AG04450 (cell line): Measurements from ENCODE around the gene LILRA5. TPM values are rescaled to one million over a fixed set of nuclear protein-coding genes. Genes with fewer than 3 reads are reported as not detected.
"Not testable (repeated sequence)": the region's sequence is repeated elsewhere in the genome, so short reads cannot be mapped to it uniquely, and the experiment has no call there.

Source experiments
- CTCF ChIA-PET: fragments of 300-600, 350-600 bp; formaldehyde crosslinking; extraction: SDS; loops from one replicate; lab custom pipeline; 2022; ENCODE audit warnings: antibody characterized with exemption, inconsistent platforms; lab: Charles Lee
- POLR2A ChIA-PET: fragments of 350-600 bp; formaldehyde crosslinking; extraction: SDS; loops from one replicate; lab custom pipeline; 2021; ENCODE audit warnings: antibody characterized with exemption, inconsistent platforms; lab: Yijun Ruan, JAX
- DNase-seq: peaks from one replicate; pipeline ENCODE4 v3.0.0-alpha.2; 2011; ENCODE audit warnings: low read depth, low spot score
- H3K27ac ChIP-seq: one replicate; pipeline ENCODE4 v1.5.1; 2012; ENCODE audit warnings: low read depth, low read length, control low read depth
- H3K27me3 ChIP-seq: one replicate; pipeline ENCODE4 v1.6.0; 2012; ENCODE audit warnings: low read length; ENCODE audit not compliant: control insufficient read depth, insufficient read depth
- H3K4me3 ChIP-seq: 2 replicates; pipeline ENCODE4 v1.5.1; 2011; ENCODE audit warnings: mild to moderate bottlenecking, low read depth, low read length, control low read depth
- H3K9me3 ChIP-seq: 2 replicates; pipeline ENCODE4 v1.5.1; 2012; ENCODE audit warnings: low read length; ENCODE audit not compliant: control insufficient read depth, insufficient read depth
- polyA plus RNA-seq: library from polyadenylated mRNA; depleted of rRNA; stranded (reverse); fragments of >200 nt; gene quantifications from 2 replicates; pipeline ENCODE4 v1.2.3, GENCODE V29; 2011
- TF ChIP-seq, protein P1 (sequence below): IDR thresholded peaks from 2 replicates; pipeline ENCODE4 v1.5.1; 2011; ENCODE audit warnings: low read depth, low read length, control low read depth, inconsistent platforms

Gene LILRA5
- polyA plus RNA-seq, 1 experiment = not detected

DNA sequence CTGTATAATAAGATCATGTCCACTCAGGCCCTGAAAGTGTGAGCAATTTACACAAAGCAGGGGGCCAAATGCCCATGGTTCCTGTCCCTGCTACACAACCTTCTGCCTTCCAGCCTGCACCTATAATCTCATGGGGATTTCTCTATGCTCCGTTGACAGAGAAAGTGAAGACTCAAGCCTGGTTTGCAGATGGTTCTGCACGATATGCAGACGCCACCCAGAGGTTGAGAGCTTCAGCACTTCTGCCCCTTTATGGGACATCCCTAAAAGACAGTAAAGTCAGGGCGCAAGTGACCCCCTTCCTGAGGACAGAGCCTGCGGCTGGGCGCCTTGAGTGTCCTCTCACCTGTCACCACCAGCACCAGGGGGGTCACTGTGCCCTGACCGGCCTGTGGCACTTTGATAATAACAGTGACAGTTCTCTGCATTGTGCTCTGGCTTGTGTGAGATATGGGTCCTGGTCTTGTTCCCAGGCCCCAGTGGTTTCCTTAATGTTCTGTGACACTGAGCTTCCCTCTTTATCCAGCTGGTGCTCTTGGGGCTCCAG lies 15.1 kb downstream of the LILRA5 start:
- ChIA-PET POLR2A (no interaction called here), CTCF (interaction anchor here (0.6 kb wide), 1 partner anchor 21 kb away, joined by 3 read pairs; no protein-coding TSS in a partner anchor)
- TF ChIP-seq, protein P1, sequence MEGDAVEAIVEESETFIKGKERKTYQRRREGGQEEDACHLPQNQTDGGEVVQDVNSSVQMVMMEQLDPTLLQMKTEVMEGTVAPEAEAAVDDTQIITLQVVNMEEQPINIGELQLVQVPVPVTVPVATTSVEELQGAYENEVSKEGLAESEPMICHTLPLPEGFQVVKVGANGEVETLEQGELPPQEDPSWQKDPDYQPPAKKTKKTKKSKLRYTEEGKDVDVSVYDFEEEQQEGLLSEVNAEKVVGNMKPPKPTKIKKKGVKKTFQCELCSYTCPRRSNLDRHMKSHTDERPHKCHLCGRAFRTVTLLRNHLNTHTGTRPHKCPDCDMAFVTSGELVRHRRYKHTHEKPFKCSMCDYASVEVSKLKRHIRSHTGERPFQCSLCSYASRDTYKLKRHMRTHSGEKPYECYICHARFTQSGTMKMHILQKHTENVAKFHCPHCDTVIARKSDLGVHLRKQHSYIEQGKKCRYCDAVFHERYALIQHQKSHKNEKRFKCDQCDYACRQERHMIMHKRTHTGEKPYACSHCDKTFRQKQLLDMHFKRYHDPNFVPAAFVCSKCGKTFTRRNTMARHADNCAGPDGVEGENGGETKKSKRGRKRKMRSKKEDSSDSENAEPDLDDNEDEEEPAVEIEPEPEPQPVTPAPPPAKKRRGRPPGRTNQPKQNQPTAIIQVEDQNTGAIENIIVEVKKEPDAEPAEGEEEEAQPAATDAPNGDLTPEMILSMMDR = no peak
- no peak overlapping the region for H3K4me3 ChIP-seq
- no peak overlapping the region for H3K27ac ChIP-seq
- no peaks in the 10 kb centered on the region for H3K9me3 ChIP-seq
- no peaks in the 10 kb centered on the region for H3K27me3 ChIP-seq
- no peak for DNase-seq

DNA sequence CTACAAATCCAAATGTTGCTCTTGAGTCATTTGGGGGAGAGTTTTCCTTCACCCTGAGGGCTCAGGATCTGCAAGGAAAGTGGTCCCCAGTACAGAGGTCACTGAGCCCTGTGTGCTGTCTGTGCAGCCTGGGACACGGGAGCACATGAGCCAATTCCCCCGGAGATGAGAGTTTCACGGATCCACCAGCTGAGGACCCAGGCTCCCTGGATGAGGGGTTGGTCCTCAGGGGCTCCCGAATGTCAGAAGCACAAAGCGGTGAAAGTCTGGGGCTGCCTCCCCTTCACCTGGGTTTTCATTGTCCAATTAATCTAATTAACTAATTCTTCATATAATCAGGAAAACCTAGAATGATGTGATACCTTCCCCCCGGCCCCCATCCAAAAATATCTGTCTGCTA lies 18.4 kb downstream of the LILRA5 start:
- no peak for DNase-seq
- no peaks in the 10 kb centered on the region for H3K9me3 ChIP-seq
- H3K27ac ChIP-seq = no peak overlapping the region
- TF ChIP-seq, protein P1 = no peak
- ChIA-PET CTCF (no interaction called here), POLR2A (no interaction called here)
- no peaks in the 10 kb centered on the region for H3K27me3 ChIP-seq
- no peak overlapping the region for H3K4me3 ChIP-seq

DNA sequence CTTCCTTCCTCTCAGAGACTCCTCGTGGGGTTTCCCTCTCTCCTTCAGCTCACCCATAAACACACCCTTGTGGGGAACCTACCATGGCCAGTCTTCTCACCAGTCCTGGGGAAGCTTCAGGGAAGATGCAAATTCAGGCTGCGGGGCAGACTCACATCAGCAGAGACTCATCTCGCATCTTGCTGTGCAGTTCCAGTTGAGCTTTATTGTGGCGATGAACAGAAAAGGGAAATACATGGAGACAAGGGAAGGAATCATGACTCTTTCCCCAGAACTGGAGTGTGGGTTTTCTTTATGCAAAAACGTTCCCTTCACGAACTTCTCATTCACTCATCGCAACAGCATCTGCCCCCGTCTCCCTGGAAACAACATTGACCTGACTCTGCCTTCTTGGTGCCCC lies 23.8 kb downstream of the LILRA5 start:
- POLR2A ChIA-PET, H3K27me3 ChIP-seq, H3K4me3 ChIP-seq, CTCF ChIA-PET, H3K9me3 ChIP-seq, DNase-seq, H3K27ac ChIP-seq: not testable (repeated sequence)

DNA sequence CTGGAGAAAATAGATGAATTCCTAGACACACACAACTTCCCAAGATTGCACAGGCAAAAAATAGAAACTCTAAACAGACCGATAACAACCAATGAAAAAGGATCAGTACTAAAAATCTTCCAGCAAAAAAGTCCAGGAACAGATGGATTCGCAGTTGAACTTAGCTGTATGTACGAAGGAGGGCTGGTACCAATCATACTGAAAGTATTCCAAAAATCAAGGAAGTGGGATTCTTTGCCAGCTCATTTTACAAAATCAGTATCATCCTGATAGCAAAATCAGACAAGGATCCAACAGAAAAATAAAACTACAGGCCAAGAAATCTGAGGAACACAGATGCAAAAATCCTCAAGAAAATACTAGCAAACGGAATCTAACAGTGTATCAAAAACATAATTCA lies 25.5 kb downstream of the LILRA5 start:
- Histone ChIP-seq H3K9me3 (peaks cover 3% of the 10 kb centered on the region; the same call in 1 of the 2 replicates), H3K4me3 (no peak overlapping the region), H3K27me3 (no peaks in the 10 kb centered on the region), H3K27ac (no peak overlapping the region)
- POLR2A ChIA-PET = no interaction called here
- TF ChIP-seq, protein P1 = no peak
- CTCF ChIA-PET = no interaction called here
- DNase-seq = no peak

DNA sequence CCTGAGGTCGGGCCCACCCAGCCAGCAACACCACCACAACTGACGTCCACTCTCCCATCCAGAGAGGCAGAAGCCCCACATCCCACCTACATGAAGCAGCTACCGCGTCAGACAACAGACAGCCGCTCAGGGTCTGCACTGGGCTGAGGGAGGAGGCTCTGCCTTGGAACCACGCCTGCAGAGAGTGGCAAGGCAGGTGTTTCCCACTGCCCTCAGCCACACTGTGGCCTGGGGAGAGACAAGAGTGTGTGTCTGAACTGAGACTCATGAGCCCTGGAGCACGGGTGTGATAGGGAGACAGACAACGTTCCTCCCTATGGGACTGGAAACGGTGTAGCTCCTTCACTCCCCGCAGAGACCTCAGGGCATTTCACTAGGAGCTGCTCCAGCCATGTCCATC lies 26.7 kb downstream of the LILRA5 start:
- CTCF ChIA-PET, DNase-seq, H3K9me3 ChIP-seq, POLR2A ChIA-PET, H3K4me3 ChIP-seq, H3K27ac ChIP-seq, H3K27me3 ChIP-seq: not testable (repeated sequence)

DNA sequence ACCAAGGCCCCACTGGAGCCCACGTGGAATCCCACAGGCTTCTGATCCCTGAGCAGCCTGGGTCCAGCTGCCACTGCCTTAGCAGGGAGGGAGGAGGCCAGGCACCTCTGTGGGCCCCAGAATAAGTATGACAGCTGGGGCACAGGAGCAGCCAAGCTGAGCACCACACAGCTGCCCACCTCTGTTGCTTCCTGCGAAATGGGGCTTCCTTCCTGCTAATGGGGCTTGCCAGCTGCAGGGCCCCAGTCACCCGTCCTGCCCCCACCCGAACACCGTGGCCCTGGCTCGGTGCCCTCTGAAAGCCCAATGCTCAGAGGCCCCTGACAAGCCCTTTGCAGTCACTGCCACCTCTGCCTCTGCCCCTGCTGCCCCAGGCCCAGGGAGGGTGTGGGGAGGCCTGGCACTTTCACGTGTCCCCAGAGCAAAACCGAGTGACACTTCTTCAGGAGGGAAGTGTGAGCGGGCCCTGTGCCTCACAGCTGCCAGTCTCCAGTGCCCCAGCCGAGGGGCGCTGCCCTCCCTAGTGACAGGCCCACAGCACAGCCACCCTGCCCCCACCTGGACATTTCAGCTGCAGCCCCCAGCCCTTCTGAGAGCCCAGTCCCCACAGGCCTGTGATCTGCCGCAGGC lies 27.4 kb downstream of the LILRA5 start:
- CTCF ChIA-PET, POLR2A ChIA-PET: not testable (repeated sequence)

More for the DNA sequence above, 27.4 kb downstream of the LILRA5 start:
- not testable (repeated sequence) for H3K9me3 ChIP-seq, H3K27ac ChIP-seq, H3K4me3 ChIP-seq, DNase-seq, H3K27me3 ChIP-seq
